ENCODE measurements around the gene MTMR3. TPM values are rescaled to one million over a fixed set of nuclear protein-coding genes. Genes with fewer than 3 reads are reported as not detected.

MTMR3 gene
- polyA plus RNA-seq, 2 of the 4 experiments (the other 2 are of a cell fraction) = 7.4 to 18.8 TPM

- ChIA-PET POLR2A (no interaction called here), CTCF (no interaction called here)
- TF ChIP-seq POLR2AphosphoS2 (conservative IDR thresholded peaks at IDR 0.05; ENCODE audit: low read length) (no peak), TFCP2L1 (CRISPR knock-in tag; IDR thresholded peaks at IDR 0.05) (no peak), EHMT2 (IDR thresholded peaks at IDR 0.05; ENCODE audit: low read depth) (no peak), ZNF302 (CRISPR knock-in tag; IDR thresholded peaks at IDR 0.05) (no peak), RCOR1 (IDR thresholded peaks at IDR 0.05; ENCODE audit: low read depth, low read length) (no peak), RAD21 (conservative IDR thresholded peaks at IDR 0.05 in 1 of 2, IDR thresholded peaks at IDR 0.05 in 1 of 2) (no peak), NPAS2 (CRISPR knock-in tag; IDR thresholded peaks at IDR 0.05; ENCODE audit: borderline replicate concordance) (no peak), PBX3 (IDR thresholded peaks at IDR 0.05) (no peak), BHLHE40 (IDR thresholded peaks at IDR 0.05; ENCODE audit: low read depth, low read length) (no peak), SMC3 (IDR thresholded peaks at IDR 0.05) (no peak), SREBF2 (IDR thresholded peaks at IDR 0.05) (no peak), RARB (CRISPR knock-in tag; IDR thresholded peaks at IDR 0.05) (no peak), POLR2A (IDR thresholded peaks at IDR 0.05; ENCODE audit: low read length) (no peak), CBX8 (IDR thresholded peaks at IDR 0.05) (no peak), ZC3H11A (IDR thresholded peaks at IDR 0.05) (no peak), CHD4 (IDR thresholded peaks at IDR 0.05; ENCODE audit: borderline replicate concordance) (no peak), RFX5 (IDR thresholded peaks at IDR 0.05) (no peak), KDM5A (IDR thresholded peaks at IDR 0.05) (no peak), HOXA7 (CRISPR knock-in tag; IDR thresholded peaks at IDR 0.05) (no peak), USF2 (IDR thresholded peaks at IDR 0.05) (no peak)
- Histone ChIP-seq H3K4me2 (no peak overlapping the region), H3K4me3 (no peak overlapping the region), H3K9me3 (no peaks in the 10 kb centered on the region), H3K4me1 (peaks cover 66% of the 10 kb centered on the region), H3K27ac (no peak overlapping the region)
- 83% methylated on average over 5 of the region's 5 CpGs for WGBS (ENCODE audit: missing lambda C conversion rate)
- no peak for ATAC-seq
- FAIRE-seq = no peak
- DNase-seq (ENCODE audit: low read depth in 1 of 2, low spot score in 1 of 2) = no peak
Measured at GRCh38 chr22:29916007-29916544, 33.1 kb downstream of the MTMR3 start.

GRCh38 chr22:29917052-29917902 lies 34.3 kb downstream of the MTMR3 start:
- Histone ChIP-seq H3K4me3 (no peak overlapping the region), H3K4me2 (no peak overlapping the region), H3K27ac (no peak overlapping the region), H3K4me1 (peaks cover 58% of the 10 kb centered on the region), H3K9me3 (no peaks in the 10 kb centered on the region)
- TF ChIP-seq RFX5 (IDR thresholded peaks at IDR 0.05) (peak; percentile 32; the same call in 1 of the 2 replicates), HOXB13 (CRISPR knock-in tag; IDR thresholded peaks at IDR 0.05; ENCODE audit: low read depth) (no peak)
- FAIRE-seq (no peak), ATAC-seq (no peak), DNase-seq (ENCODE audit: low read depth in 1 of 2, low spot score in 1 of 2) (no peak)
- ChIA-PET CTCF (no interaction called here), POLR2A (no interaction called here)
- WGBS (ENCODE audit: missing lambda C conversion rate) = 60% methylated on average over 4 of the region's 4 CpGs

GRCh38 chr22:29925402-29925801 lies 42.4 kb downstream of the MTMR3 start:
- Histone ChIP-seq H3K9me3 (no peaks in the 10 kb centered on the region), H3K4me3 (no peak overlapping the region), H3K4me1 (no peaks in the 10 kb centered on the region), H3K4me2 (no peak overlapping the region), H3K27ac (no peak overlapping the region)
- CTCF ChIA-PET = no interaction called here
- DNase-seq (ENCODE audit: low read depth in 1 of 2, low spot score in 1 of 2) = no peak
- WGBS (ENCODE audit: missing lambda C conversion rate) = 86% methylated on average over 3 of the region's 3 CpGs
- no peak for ATAC-seq
- FAIRE-seq = no peak
- POLR2A ChIA-PET = no interaction called here
- TF ChIP-seq HMGXB4 (CRISPR knock-in tag; IDR thresholded peaks at IDR 0.05; ENCODE audit: borderline replicate concordance) = no peak
- TF ChIP-seq ATOH8 (CRISPR knock-in tag; IDR thresholded peaks at IDR 0.05; ENCODE audit: low read depth) = no peak
- TF ChIP-seq NPAS2 (CRISPR knock-in tag; IDR thresholded peaks at IDR 0.05; ENCODE audit: borderline replicate concordance) = no peak
- no peak for TF ChIP-seq RCOR1 (IDR thresholded peaks at IDR 0.05; ENCODE audit: low read depth, low read length)
- no peak for TF ChIP-seq ZFP36 (IDR thresholded peaks at IDR 0.05; ENCODE audit: borderline replicate concordance, partially characterized antibody)
- TF ChIP-seq PHF8 (IDR thresholded peaks at IDR 0.05; ENCODE audit: borderline replicate concordance, low read depth) = no peak
- TF ChIP-seq SREBF2 (IDR thresholded peaks at IDR 0.05) = no peak
- TF ChIP-seq CEBPB (IDR thresholded peaks at IDR 0.05) = no peak
- no peak for TF ChIP-seq CHD4 (IDR thresholded peaks at IDR 0.05; ENCODE audit: borderline replicate concordance)
- no peak for TF ChIP-seq PBX3 (IDR thresholded peaks at IDR 0.05)

All from A549 (cell line).